Suprapubic skin (tissue), 4 donors: ENCODE measurements around the gene PLCL1. TPM values are rescaled to one million over a fixed set of nuclear protein-coding genes. Genes with fewer than 3 reads are reported as not detected.

Source experiments
- DNase-seq, 2 donors: peaks; one replicate each; pipeline ENCODE4 v3.0.0-alpha.2; 2019; ENCODE audit warnings: low spot score in 2 of 2
- H3K27ac ChIP-seq: fragments of 200-600 bp; sonication (generic); one replicate; pipeline ENCODE4 v1.5.1; 2019
- H3K27me3 ChIP-seq: fragments of 200-600 bp; sonication (generic); one replicate; pipeline ENCODE4 v1.5.1; 2019
- H3K36me3 ChIP-seq: fragments of 200-600 bp; sonication (generic); one replicate; pipeline ENCODE4 v1.5.1; 2019
- H3K4me1 ChIP-seq: fragments of 200-600 bp; sonication (generic); one replicate; pipeline ENCODE4 v1.5.1; 2019
- H3K4me3 ChIP-seq: fragments of 200-600 bp; sonication (generic); one replicate; pipeline ENCODE4 v1.5.1; 2019; ENCODE audit warnings: mild to moderate bottlenecking
- H3K9me3 ChIP-seq: fragments of 200-600 bp; sonication (generic); one replicate; pipeline ENCODE4 v1.5.1; 2019
- EP300 ChIP-seq: sonication (generic); formaldehyde crosslinking; IDR thresholded peaks from one replicate; pipeline ENCODE4 v1.6.1; 2017; ENCODE audit warnings: antibody characterized with exemption
- POLR2A ChIP-seq, 2 donors: fragments of 450-650 bp; IDR thresholded peaks; one replicate each; pipeline ENCODE4 v1.6.1; 2017; ENCODE audit warnings: antibody characterized with exemption in 2 of 2, mild to moderate bottlenecking in 2 of 2, moderate library complexity in 2 of 2
- POLR2AphosphoS5 ChIP-seq, 3 donors: sonication (generic); formaldehyde crosslinking; IDR thresholded peaks; one replicate each; pipeline ENCODE4 v1.6.1; 2017; ENCODE audit warnings: antibody characterized with exemption in 3 of 3
- WGBS: methylation state at CpG from one replicate; pipeline ENCODE4 v1.1.5; 2018; 5-methylcytosine and 5-hydroxymethylcytosine counted together
- total RNA-seq, 4 donors: library from RNA; depleted of rRNA; stranded (reverse); fragments of >200 nt; gene quantifications; one replicate each; pipeline ENCODE4 v1.1.0, GENCODE V29; 2016
- TF ChIP-seq, protein P1 (sequence below), 2 donors: fragments of 200-600 bp in 1 of 2; fragments of 450-650 bp in 1 of 2; sonication (generic) in 1 of 2; IDR thresholded peaks; one replicate each; pipeline ENCODE4 v1.5.1; 2016 to 2019; ENCODE audit warnings: antibody characterized with exemption in 2 of 2, mild to moderate bottlenecking in 1 of 2, moderate library complexity in 1 of 2

Gene PLCL1
- total RNA-seq, 4 donors from 2014 or later: 2.4 to 2.6 (median 2.5) TPM

DNA sequence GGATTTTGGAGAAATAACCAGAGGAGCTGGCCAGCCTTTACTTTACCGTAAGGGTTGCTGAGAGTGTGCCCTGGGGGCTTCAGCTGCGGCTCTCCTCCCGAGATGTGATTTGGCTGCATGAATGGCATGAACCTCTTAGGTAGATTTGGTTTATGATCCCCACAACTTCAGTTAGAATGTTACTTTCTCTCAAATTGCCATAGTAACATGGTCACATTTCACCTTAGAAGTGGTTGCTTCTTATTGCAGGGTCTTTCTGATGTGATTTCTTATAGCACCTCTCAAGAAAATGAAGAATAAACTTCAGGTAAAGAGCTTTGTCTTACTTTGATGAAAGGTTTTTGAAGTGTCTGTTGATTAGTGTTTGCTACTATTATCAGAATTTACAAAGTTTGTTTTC is 5.6 kb downstream of the PLCL1 start:
- Histone ChIP-seq H3K27ac (no peak overlapping the region), H3K4me1 (peaks cover 19% of the 10 kb centered on the region), H3K4me3 (no peak overlapping the region), H3K36me3 (no peaks in the 10 kb centered on the region), H3K27me3 (no peaks in the 10 kb centered on the region), H3K9me3 (no peaks in the 10 kb centered on the region)
- DNase-seq: no peak
- TF ChIP-seq POLR2A (IDR thresholded peaks at IDR 0.05): no peak
- TF ChIP-seq, protein P1, sequence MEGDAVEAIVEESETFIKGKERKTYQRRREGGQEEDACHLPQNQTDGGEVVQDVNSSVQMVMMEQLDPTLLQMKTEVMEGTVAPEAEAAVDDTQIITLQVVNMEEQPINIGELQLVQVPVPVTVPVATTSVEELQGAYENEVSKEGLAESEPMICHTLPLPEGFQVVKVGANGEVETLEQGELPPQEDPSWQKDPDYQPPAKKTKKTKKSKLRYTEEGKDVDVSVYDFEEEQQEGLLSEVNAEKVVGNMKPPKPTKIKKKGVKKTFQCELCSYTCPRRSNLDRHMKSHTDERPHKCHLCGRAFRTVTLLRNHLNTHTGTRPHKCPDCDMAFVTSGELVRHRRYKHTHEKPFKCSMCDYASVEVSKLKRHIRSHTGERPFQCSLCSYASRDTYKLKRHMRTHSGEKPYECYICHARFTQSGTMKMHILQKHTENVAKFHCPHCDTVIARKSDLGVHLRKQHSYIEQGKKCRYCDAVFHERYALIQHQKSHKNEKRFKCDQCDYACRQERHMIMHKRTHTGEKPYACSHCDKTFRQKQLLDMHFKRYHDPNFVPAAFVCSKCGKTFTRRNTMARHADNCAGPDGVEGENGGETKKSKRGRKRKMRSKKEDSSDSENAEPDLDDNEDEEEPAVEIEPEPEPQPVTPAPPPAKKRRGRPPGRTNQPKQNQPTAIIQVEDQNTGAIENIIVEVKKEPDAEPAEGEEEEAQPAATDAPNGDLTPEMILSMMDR (IDR thresholded peaks at IDR 0.05): no peak
- TF ChIP-seq POLR2AphosphoS5 (IDR thresholded peaks at IDR 0.05): no peak
- no peak for TF ChIP-seq EP300
- WGBS: 70% methylated on average over 3 of the region's 3 CpGs

DNA sequence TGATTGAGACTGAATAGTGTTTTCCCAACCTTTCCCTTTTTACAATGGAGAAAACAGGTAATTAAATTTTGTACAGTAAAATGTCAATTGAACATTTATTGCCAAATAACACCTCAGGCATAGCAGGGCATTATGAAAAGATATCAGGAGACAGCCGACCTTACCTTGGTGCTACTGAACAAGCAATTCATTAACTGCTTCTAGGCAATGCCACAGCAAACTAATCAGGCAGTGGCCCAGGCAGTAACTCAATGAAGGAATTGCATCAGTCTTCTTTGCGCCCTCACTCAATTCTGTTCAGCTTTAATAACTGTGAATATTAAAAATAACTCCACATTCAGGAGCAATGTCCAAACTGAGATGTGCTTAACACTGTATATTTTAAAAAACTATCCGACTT is 6.1 kb downstream of the PLCL1 start:
- H3K4me1 ChIP-seq: peaks cover 16% of the 10 kb centered on the region
- no peak overlapping the region for H3K27ac ChIP-seq
- no peaks in the 10 kb centered on the region for H3K27me3 ChIP-seq
- WGBS: 76% methylated on average over 3 of the region's 3 CpGs
- H3K36me3 ChIP-seq: no peaks in the 10 kb centered on the region
- no peaks in the 10 kb centered on the region for H3K9me3 ChIP-seq
- TF ChIP-seq POLR2A (IDR thresholded peaks at IDR 0.05): no peak
- no peak for TF ChIP-seq POLR2AphosphoS5 (IDR thresholded peaks at IDR 0.05)
- TF ChIP-seq EP300: no peak
- TF ChIP-seq, protein P1 (IDR thresholded peaks at IDR 0.05): no peak
- no peak overlapping the region for H3K4me3 ChIP-seq
- no peak for DNase-seq

DNA sequence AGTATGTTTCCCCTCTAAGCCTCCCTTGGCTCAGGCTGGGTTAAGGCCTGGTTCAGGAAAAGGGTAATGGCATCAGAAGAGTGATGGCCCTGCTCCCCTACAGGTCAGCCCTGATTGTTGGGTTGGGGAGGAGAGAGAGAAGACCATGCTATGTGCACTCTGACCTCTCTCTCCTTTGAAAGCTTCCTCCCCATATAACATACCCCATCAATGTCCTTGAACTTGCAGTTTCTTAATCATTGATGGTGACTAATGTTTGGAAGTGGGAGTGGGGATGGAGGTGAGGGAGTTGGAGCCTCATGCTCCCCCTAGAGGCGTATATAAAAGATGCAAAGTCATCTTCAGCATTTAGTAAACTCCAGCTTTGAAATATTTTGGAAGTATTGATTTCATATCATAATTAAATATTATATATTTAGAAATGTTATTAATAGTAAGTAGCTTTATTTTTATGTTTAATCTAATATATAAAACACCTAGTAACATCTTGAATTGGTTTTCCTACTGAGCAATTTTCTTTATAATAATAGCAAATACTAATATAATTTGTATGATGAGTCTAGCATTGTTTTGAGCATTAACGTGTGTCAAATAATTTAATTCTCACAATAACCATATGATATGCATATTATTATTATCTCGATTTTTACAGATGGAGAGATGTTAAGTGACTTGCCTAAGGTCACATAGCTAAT is 8.8 kb downstream of the PLCL1 start:
- no peaks in the 10 kb centered on the region for H3K9me3 ChIP-seq
- H3K4me1 ChIP-seq: no peaks in the 10 kb centered on the region
- 55% methylated on average over 3 of the region's 3 CpGs for WGBS
- H3K4me3 ChIP-seq: no peak overlapping the region
- H3K27me3 ChIP-seq: no peaks in the 10 kb centered on the region
- DNase-seq: no peak
- H3K36me3 ChIP-seq: no peaks in the 10 kb centered on the region
- no peak for TF ChIP-seq EP300
- TF ChIP-seq, protein P1 (IDR thresholded peaks at IDR 0.05): peak in 1 of 2 donors; percentile 52
- no peak for TF ChIP-seq POLR2AphosphoS5 (IDR thresholded peaks at IDR 0.05)
- no peak for TF ChIP-seq POLR2A (IDR thresholded peaks at IDR 0.05)
- no peak overlapping the region for H3K27ac ChIP-seq

DNA sequence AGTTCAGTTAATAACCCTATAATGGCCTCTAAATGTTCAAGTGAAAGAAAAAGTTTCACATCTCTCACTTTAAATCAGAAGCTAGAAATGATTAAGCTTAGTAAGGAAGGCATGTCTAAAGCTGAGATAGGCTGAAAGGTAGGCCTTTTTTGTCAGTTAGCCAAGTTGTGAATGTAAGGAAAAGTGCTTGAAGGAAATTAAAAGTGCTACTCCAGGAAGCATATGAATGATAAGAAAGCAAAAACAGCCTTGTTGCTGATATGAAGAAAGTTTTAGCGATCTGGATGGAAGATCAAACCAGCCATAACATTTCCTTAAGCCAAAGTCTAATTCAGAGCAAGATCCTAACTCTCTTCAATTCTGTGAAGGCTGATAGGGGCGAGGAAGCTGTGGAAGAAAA is 10.1 kb downstream of the PLCL1 start:
- no peak for TF ChIP-seq POLR2AphosphoS5 (IDR thresholded peaks at IDR 0.05)
- TF ChIP-seq EP300: no peak
- no peak for TF ChIP-seq POLR2A (IDR thresholded peaks at IDR 0.05)
- TF ChIP-seq, protein P1 (IDR thresholded peaks at IDR 0.05): no peak
- no peak overlapping the region for H3K27ac ChIP-seq
- no peaks in the 10 kb centered on the region for H3K36me3 ChIP-seq
- DNase-seq: no peak
- no peaks in the 10 kb centered on the region for H3K9me3 ChIP-seq
- H3K4me1 ChIP-seq: no peaks in the 10 kb centered on the region
- WGBS: 65% methylated on average over 2 of the region's 2 CpGs
- no peak overlapping the region for H3K4me3 ChIP-seq
- no peaks in the 10 kb centered on the region for H3K27me3 ChIP-seq

DNA sequence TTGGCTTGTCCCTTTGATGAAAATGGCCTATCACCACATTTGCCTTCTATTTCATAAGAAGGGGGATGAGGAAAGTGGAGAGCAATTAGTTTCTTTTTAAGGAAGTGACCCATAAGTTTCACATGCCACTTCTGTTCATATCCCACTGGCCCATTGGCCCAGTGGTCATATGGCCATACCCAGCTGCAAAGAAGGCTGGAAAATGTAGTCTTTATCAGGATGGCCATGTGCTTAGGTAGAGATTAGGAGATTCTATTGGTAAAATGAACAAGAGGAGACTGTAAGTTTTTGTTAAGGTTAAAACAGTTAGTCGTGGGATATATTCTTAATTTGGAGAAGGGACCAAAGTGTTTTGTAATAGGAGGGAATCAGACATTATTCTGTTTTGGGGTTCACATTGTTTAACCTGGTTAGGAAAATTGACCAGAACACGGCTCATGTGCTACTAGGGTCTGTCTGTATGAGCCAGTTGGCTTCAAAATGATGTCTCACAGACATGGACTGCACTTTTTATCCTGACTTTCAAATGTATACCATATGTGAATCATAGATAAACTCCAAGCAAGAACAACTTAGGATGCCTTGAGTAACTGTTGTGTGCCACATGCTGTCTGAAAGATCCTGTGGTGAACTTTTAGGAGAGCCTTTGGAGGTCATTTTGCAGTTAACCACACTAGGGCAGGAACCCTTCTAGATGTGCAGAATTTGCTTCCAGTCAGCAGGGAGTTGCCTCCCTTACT is 17.3 kb downstream of the PLCL1 start:
- no peaks in the 10 kb centered on the region for H3K36me3 ChIP-seq
- no peaks in the 10 kb centered on the region for H3K9me3 ChIP-seq
- H3K4me3 ChIP-seq: no peak overlapping the region
- no peaks in the 10 kb centered on the region for H3K27me3 ChIP-seq
- no peak overlapping the region for H3K27ac ChIP-seq
- DNase-seq: no peak
- peaks cover 2% of the 10 kb centered on the region for H3K4me1 ChIP-seq
- no peak for TF ChIP-seq POLR2A (IDR thresholded peaks at IDR 0.05)
- no peak for TF ChIP-seq POLR2AphosphoS5 (IDR thresholded peaks at IDR 0.05)
- TF ChIP-seq, protein P1 (IDR thresholded peaks at IDR 0.05): no peak
- TF ChIP-seq EP300: no peak
- 79% methylated on average over 2 of the region's 2 CpGs for WGBS
